EH (cell line): ENCODE data around the gene ITGB5.
A peak's percentile ranks its signal among the peaks of the same experiment; 100 is the strongest.
"Not testable (repeated sequence)": the region's sequence is repeated elsewhere in the genome, so short reads cannot be mapped to it uniquely, and the experiment has no call there.

ENCODE experiments used
- DNase-seq: peaks from one replicate; pipeline ENCODE4 v3.0.0-alpha.2; 2015; ENCODE audit warnings: low read depth

The ITGB5 gene

GRCh38 chr3:124769462-124769861 is 117.7 kb downstream of the ITGB5 start:
- DNase-seq = no peak

GRCh38 chr3:124768812-124769211 is 118.4 kb downstream of the ITGB5 start:
- DNase-seq = no peak

- no peak for DNase-seq
These were observed 119.5 kb downstream of the ITGB5 start for GRCh38 chr3:124767691-124768090.

GRCh38 chr3:124767264-124767663 is 119.9 kb downstream of the ITGB5 start:
- DNase-seq = no peak

GRCh38 chr3:124766113-124767095 is 120.8 kb downstream of the ITGB5 start:
- no peak for DNase-seq

GRCh38 chr3:124765197-124765840 is 121.8 kb downstream of the ITGB5 start:
- DNase-seq = no peak

GRCh38 chr3:124764746-124765145 is 122.4 kb downstream of the ITGB5 start:
- no peak for DNase-seq

GRCh38 chr3:124763644-124764358 is 123.4 kb downstream of the ITGB5 start:
- no peak for DNase-seq

GRCh38 chr3:124763206-124763605 is 124.0 kb downstream of the ITGB5 start:
- no peak for DNase-seq

GRCh38 chr3:124762661-124763011 is 124.5 kb downstream of the ITGB5 start:
- DNase-seq = no peak

GRCh38 chr3:124761935-124762660 is 125.1 kb downstream of the ITGB5 start:
- no peak for DNase-seq

GRCh38 chr3:124761250-124761796 is 125.8 kb downstream of the ITGB5 start:
- peak; percentile 88 for DNase-seq

GRCh38 chr3:124760601-124761000 is 126.6 kb downstream of the ITGB5 start:
- DNase-seq = peak; percentile 86

GRCh38 chr3:124759666-124760401 is 127.3 kb downstream of the ITGB5 start:
- DNase-seq = no peak

GRCh38 chr3:124758851-124759635 is 128.1 kb downstream of the ITGB5 start:
- no peak for DNase-seq

GRCh38 chr3:124757926-124758325 is 129.2 kb downstream of the ITGB5 start:
- DNase-seq = not testable (repeated sequence)

GRCh38 chr3:124752051-124752450 is 135.1 kb downstream of the ITGB5 start:
- DNase-seq = no peak

GRCh38 chr3:124751501-124751900 is 135.7 kb downstream of the ITGB5 start:
- no peak for DNase-seq

- not testable (repeated sequence) for DNase-seq
These were observed 137.3 kb downstream of the ITGB5 start for GRCh38 chr3:124749877-124750276.

- DNase-seq = no peak
These were observed 138.5 kb downstream of the ITGB5 start for GRCh38 chr3:124748560-124749198.
